CD4-positive, alpha-beta T cell (primary cell): ENCODE results near the gene FBXO24. TPM values are rescaled to one million over a fixed set of nuclear protein-coding genes. Genes with fewer than 3 reads are reported as not detected.
A peak's percentile ranks its signal among the peaks of the same experiment; 100 is the strongest.

Experiments used
- ATAC-seq: fragments of 200-7000 bp; cut with Tn5 transposase; one replicate; pipeline ENCODE4 v1.10.0; 2022; ENCODE audit warnings: mild to moderate bottlenecking; ENCODE audit not compliant: poor library complexity
- CTCF ChIA-PET: fragments of 350-600 bp; sonication (Branson Sonifier 250); formaldehyde crosslinking; loops from one replicate; lab custom pipeline; 2021; ENCODE audit warnings: antibody characterized with exemption, inconsistent platforms; lab: Charles Lee
- POLR2A ChIA-PET: fragments of 350-600 bp; sonication (Branson Sonifier 250); formaldehyde crosslinking; loops from one replicate; lab custom pipeline; 2021; ENCODE audit warnings: antibody characterized with exemption, inconsistent platforms; lab: Charles Lee
- DNase-seq, 14 experiments: peaks; one replicate each; pipeline ENCODE4 v3.0.0-alpha.2; 2013 to 2020; ENCODE audit warnings: mixed read lengths in 2 of 14
- H3K27ac ChIP-seq, 2 donors: one replicate each; pipeline versions ENCODE4 v1.5.1 to v1.7.0; 2013; ENCODE audit warnings: low read length in 2 of 2, low read depth in 1 of 2, mild to moderate bottlenecking in 1 of 2
- H3K27me3 ChIP-seq, 2 experiments: 1 replicate in 1 of 2; 2 replicates in 1 of 2; pipeline versions ENCODE4 v1.6.1 to v1.7.0; 2013; ENCODE audit warnings: low read length in 2 of 2, control low read depth in 1 of 2, mild to moderate bottlenecking in 1 of 2, moderate library complexity in 1 of 2; ENCODE audit not compliant: insufficient read depth in 2 of 2, control insufficient read depth in 1 of 2
- H3K36me3 ChIP-seq: one replicate; pipeline ENCODE4 v1.6.1; 2013; ENCODE audit warnings: low read length, control low read depth; ENCODE audit not compliant: insufficient read depth
- H3K4me1 ChIP-seq: one replicate; pipeline ENCODE4 v1.6.1; 2013; ENCODE audit warnings: low read length, control low read depth; ENCODE audit not compliant: insufficient read depth
- H3K4me3 ChIP-seq: one replicate; pipeline ENCODE4 v1.5.1; 2013; ENCODE audit warnings: mild to moderate bottlenecking, low read length, moderate library complexity
- H3K9me3 ChIP-seq, 2 experiments: 1 replicate in 1 of 2; 2 replicates in 1 of 2; pipeline versions ENCODE4 v1.6.1 to v1.7.0; 2013; ENCODE audit warnings: low read length in 2 of 2, mild to moderate bottlenecking in 2 of 2, control low read depth in 1 of 2, moderate library complexity in 1 of 2; ENCODE audit not compliant: control insufficient read depth in 1 of 2, insufficient read depth in 1 of 2
- H3K27ac Mint-ChIP-seq: one replicate; pipeline ENCODE4 v1.8.0; 2020; ENCODE audit warnings: mixed read lengths
- H3K27me3 Mint-ChIP-seq: one replicate; pipeline ENCODE4 v1.8.0; 2021; ENCODE audit warnings: mixed read lengths
- H3K36me3 Mint-ChIP-seq: one replicate; pipeline ENCODE4 v1.8.0; 2021; ENCODE audit warnings: low read depth, mixed read lengths
- H3K4me1 Mint-ChIP-seq: one replicate; pipeline ENCODE4 v1.8.0; 2021; ENCODE audit warnings: low read depth, mixed read lengths
- H3K4me3 Mint-ChIP-seq: one replicate; pipeline ENCODE4 v1.8.0; 2020; ENCODE audit warnings: mild to moderate bottlenecking, mixed read lengths
- H3K9me3 Mint-ChIP-seq: one replicate; pipeline ENCODE4 v1.8.0; 2020; ENCODE audit warnings: mixed read lengths
- intact Hi-C, 2 experiments: fragments of 100-400 bp; cut with DNase I in 1 of 2; cut with micrococcal nuclease in 1 of 2; formaldehyde crosslinking; loops; one replicate each; pipeline versions ENCODE4 v1.15.1 to v1.9.0; 2023 to 2025; cut with DNase I, micrococcal nuclease
- total RNA-seq, 174 experiments: library from RNA in 2 of 174; stranded (reverse) in 2 of 174; gene quantifications; one replicate each; pipeline ENCODE4 v1.2.3 and lab custom pipeline; 2021 to 2026
- TF ChIP-seq, protein P1 (sequence below): fragments of 200-600 bp; IDR thresholded peaks from one replicate; pipeline ENCODE4 v1.8.0; 2022; ENCODE audit warnings: antibody characterized with exemption, mild to moderate bottlenecking

FBXO24 gene
- total RNA-seq, 2 experiments from 2014 or later: 0.66 to 0.78 TPM

DNA sequence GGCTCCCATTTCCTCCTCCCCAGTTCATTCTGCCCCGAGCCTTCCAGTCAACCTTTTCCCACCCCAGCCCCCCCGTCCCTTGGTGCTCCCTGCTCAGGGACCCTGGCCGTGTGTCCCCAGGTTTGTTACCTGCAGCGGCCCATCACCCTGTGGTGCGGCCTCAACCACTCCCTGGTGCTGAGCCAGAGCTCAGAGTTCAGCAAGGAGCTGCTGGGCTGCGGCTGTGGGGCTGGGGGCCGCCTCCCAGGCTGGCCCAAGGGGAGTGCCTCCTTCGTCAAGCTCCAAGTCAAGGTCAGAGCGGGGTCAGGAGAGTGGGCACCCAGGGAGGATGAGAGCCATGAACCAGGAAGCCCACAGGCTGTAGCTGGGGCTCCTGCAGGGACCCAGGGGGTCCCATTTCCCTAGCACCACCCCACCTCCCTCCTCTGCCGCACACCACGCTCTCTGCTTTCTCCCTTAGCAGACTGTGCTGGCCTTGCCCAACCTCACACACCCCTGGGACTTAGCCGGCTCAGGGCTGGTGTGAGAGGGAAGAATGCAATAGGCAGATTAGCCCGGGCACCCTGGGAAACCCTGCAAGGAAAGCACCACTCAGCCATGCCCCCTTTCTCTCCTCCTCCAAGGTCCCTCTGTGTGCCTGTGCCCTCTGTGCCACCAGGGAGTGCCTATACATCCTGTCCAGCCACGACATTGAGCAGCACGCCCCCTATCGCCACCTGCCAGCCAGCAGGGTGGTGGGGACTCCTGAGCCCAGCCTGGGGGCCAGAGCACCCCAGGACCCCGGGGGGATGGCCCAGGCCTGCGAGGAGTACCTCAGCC, 14.0 kb downstream of the FBXO24 start:
- Histone ChIP-seq H3K27ac (no peak overlapping the region), H3K4me1 (peaks cover 20% of the 10 kb centered on the region), H3K9me3 (no peaks in the 10 kb centered on the region), H3K27me3 (no peaks in the 10 kb centered on the region), H3K36me3 (no peaks in the 10 kb centered on the region), H3K4me3 (no peak overlapping the region)
- CTCF ChIA-PET: no interaction called here
- Mint-ChIP-seq H3K36me3 (no peaks in the 10 kb centered on the region), H3K27ac (no peak overlapping the region), H3K4me3 (no peak overlapping the region), H3K9me3 (no peaks in the 10 kb centered on the region), H3K4me1 (peaks cover 12% of the 10 kb centered on the region), H3K27me3 (no peaks in the 10 kb centered on the region)
- intact Hi-C loops: no loop called here
- POLR2A ChIA-PET: no interaction called here
- no peak for ATAC-seq
- TF ChIP-seq, protein P1, sequence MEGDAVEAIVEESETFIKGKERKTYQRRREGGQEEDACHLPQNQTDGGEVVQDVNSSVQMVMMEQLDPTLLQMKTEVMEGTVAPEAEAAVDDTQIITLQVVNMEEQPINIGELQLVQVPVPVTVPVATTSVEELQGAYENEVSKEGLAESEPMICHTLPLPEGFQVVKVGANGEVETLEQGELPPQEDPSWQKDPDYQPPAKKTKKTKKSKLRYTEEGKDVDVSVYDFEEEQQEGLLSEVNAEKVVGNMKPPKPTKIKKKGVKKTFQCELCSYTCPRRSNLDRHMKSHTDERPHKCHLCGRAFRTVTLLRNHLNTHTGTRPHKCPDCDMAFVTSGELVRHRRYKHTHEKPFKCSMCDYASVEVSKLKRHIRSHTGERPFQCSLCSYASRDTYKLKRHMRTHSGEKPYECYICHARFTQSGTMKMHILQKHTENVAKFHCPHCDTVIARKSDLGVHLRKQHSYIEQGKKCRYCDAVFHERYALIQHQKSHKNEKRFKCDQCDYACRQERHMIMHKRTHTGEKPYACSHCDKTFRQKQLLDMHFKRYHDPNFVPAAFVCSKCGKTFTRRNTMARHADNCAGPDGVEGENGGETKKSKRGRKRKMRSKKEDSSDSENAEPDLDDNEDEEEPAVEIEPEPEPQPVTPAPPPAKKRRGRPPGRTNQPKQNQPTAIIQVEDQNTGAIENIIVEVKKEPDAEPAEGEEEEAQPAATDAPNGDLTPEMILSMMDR: no peak
- no peak for DNase-seq

DNA sequence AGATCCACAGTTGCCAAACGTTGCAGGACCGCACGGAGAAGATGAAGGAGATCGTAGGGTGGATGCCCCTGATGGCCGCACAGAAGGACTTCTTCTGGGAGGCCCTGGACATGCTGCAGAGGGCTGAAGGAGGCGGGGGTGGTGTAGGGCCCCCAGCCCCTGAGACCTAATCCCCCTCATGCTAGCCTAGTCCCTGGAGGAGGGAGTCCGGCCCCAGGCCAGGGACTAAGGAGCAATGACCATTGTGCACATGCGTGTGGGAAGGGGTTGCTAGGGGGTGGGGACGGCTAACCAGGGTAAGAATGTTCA, 14.6 kb downstream of the FBXO24 start:
- ChIA-PET CTCF (no interaction called here), POLR2A (interaction anchor here (3.6 kb wide), 1 partner anchor 15 kb away, joined by 38 read pairs; the partner anchor contains the start of genes FBXO24 and LRCH4)
- TF ChIP-seq, protein P1: no peak

GRCh38 chr7:100602889-100603725, 17.0 kb downstream of the FBXO24 start:
- Mint-ChIP-seq H3K4me1 (peaks cover 23% of the 10 kb centered on the region), H3K36me3 (no peaks in the 10 kb centered on the region), H3K27me3 (no peaks in the 10 kb centered on the region), H3K9me3 (no peaks in the 10 kb centered on the region), H3K27ac (no peak overlapping the region), H3K4me3 (peak overlapping the region; percentile 20)
- Histone ChIP-seq H3K27me3 (no peaks in the 10 kb centered on the region), H3K36me3 (no peaks in the 10 kb centered on the region), H3K27ac (peak overlapping the region in 1 of 2 donors; percentile 63), H3K4me1 (peaks cover 29% of the 10 kb centered on the region), H3K4me3 (peak overlapping the region; percentile 86), H3K9me3 (no peaks in the 10 kb centered on the region)
- intact Hi-C loops: loop anchor here in 1 of 2 experiments (2.0 kb wide), 1 partner anchor 20 kb away; no protein-coding TSS in a partner anchor
- TF ChIP-seq, protein P1: no peak
- CTCF ChIA-PET: interaction anchor here (0.6 to 2.3 kb wide), 3 partner anchors 9 to 102 kb away, joined by 3 to 8 read pairs (median 4); partner anchors contain the start of gene POP7
- POLR2A ChIA-PET: interaction anchor here (0.8 to 3.6 kb wide), 4 partner anchors 9 to 102 kb away, joined by 3 to 38 read pairs (median 6); partner anchors contain the start of genes FBXO24, LRCH4 and MOSPD3
- DNase-seq: peak in 1 of 14 experiments; percentile 37
- no peak for ATAC-seq

More for the DNA sequence above, 14.6 kb downstream of the FBXO24 start:
- no peak overlapping the region for H3K4me3 Mint-ChIP-seq
- no peak overlapping the region for H3K27ac Mint-ChIP-seq
- H3K27me3 Mint-ChIP-seq: no peaks in the 10 kb centered on the region
- Histone ChIP-seq H3K27ac (no peak overlapping the region), H3K4me3 (no peak overlapping the region), H3K9me3 (no peaks in the 10 kb centered on the region), H3K36me3 (no peaks in the 10 kb centered on the region), H3K27me3 (no peaks in the 10 kb centered on the region), H3K4me1 (peaks cover 26% of the 10 kb centered on the region)
- no peaks in the 10 kb centered on the region for H3K9me3 Mint-ChIP-seq
- no peak for ATAC-seq
- H3K4me1 Mint-ChIP-seq: peaks cover 16% of the 10 kb centered on the region
- intact Hi-C loops: no loop called here
- no peak for DNase-seq
- no peaks in the 10 kb centered on the region for H3K36me3 Mint-ChIP-seq
